ENCODE measurements around the gene PYGL. TPM values are rescaled to one million over a fixed set of nuclear protein-coding genes. Genes with fewer than 3 reads are reported as not detected.
"Not testable (repeated sequence)": the region's sequence is repeated elsewhere in the genome, so short reads cannot be mapped to it uniquely, and the experiment has no call there.

PYGL gene
- total RNA-seq, 1 experiment from 2014 or later, result 61.2 TPM

DNA sequence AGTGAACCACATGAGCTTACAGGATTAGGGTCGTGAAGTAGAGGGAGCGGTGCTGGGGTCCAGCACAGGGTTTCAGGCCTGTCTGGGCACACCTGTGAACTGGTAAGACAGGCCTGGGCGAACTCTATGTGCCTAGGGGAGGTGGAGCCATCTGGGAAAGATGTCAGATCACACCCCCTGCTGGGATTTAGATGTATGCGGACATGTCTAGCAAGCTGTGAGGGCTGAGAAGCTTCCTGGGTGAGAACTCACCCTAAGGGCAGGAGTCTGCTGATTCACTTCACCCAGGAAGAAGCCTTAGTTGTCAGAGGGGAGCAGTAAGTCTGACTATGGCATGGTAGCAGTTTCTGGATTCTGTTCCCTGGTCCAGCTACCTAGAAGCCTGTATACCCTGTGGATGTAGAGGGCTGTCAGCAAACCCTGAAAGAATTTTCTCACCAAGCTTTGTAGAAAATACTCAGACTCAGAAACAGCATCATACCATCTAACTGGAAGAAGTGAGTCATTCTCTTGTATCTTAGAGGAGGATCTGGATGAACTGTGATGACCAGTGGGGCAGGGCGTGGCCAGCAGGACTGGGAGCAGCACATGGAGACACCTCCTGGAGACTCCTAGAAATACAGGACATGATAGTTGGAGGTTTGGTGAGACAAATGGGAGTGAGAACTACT, 11.2 kb upstream of the PYGL start:
- peak; percentile 94 for DNase-seq (ENCODE audit: low spot score)

DNA sequence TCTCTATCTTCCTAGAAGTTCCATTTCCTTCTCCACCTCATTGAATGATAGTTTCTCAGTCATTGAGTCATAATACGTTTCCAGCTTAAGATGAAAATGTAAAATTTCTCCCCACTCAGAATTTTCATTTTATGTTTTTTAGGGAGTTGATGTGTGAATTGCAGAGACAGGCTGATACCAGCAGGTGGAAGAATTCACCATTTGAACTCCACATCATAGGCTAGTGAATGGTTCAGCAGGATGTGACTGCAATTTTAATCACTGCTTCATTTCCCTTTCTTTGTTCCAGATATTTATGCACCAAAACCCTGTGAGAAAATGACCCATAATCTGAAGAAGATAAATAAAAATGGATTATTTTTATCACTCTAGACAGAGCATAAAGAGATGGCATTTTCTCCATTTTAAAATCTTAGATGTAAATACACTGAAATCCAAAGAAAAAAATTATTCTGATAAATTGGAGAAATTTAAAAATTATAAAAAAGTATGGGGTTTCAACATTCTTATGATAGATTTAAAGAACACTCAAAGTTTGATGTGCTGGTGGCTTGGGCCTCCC, 10.6 kb upstream of the PYGL start:
- peak; percentile 50 for DNase-seq (ENCODE audit: low spot score)

DNA sequence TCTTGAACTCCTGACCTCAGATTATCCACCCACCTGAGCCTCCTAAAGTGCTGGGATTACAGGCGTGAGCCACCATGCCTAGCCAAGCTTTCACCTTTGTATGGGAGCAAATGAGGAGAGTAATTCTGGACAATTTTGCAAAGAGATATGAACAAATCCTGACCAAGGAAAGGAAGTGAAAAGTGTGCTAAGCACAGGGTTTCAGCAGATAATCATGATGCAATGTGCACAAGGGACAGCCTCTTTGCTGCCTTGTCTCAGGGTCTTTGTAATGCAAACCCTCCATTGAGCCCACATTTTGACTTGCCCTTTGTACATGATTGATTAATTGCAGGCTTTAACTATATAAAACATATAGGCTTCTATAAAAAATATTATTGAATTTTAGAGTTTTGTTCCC, 9.2 kb upstream of the PYGL start:
- DNase-seq (ENCODE audit: low spot score), result no peak

DNA sequence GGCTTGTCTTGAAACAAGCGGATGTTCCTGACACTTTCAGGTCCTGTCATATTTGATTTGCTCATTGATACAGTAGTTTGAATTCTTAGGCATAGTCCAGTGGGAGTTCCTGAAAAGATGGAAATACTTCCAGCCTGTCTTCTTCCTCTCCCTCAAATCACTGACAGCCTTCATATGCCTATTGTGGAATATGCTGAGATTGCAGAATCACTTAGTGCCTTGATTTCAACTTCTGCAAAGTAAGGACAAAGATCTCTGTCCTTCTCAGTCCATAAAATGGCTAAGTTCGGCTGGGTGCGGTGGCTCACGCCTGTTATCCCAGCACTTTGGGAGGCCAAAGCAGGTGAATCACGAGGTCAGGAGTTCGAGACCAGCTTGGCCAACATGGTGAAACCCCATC, 6.7 kb upstream of the PYGL start:
- no peak for DNase-seq (ENCODE audit: low spot score)

DNA sequence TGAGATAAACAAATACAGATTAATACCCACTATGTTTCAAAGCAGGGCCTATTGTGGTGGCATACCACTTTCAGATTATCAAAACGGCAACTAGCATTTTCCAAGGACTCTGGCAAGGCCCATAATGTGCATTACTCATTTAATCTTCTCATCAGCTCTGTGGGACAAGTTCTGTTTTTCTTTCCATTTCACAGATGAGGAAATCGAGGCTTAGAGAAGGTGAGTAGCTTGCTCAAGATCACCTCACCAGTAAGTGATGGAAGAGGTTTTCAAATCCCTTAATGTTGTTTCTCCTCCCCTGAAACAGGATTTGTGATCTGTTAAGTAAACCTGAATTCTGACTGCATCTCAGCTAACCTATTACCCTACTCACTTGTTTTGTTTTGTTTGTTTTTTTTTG, 3.9 kb upstream of the PYGL start:
- DNase-seq (ENCODE audit: low spot score), result no peak

DNA sequence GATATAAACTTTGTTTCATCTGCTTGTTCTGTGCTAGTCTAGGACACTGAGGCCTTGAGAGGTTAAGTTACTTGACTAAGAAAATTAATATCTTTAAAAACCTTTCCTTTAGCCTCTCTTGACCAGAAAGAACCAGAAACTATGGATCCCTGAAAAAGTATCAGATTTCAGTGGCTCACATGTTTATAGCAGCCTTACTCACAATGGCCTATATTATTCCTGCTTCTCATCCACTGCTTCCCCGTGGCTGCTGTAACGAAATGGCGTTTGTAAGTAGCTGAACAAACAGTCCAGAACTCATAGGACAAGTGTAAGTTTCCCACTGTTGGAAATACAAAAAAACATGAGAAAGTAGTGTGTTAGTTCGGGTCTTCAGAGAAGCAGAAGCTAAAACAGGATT, 3.2 kb upstream of the PYGL start:
- DNase-seq (ENCODE audit: low spot score), result no peak

DNA sequence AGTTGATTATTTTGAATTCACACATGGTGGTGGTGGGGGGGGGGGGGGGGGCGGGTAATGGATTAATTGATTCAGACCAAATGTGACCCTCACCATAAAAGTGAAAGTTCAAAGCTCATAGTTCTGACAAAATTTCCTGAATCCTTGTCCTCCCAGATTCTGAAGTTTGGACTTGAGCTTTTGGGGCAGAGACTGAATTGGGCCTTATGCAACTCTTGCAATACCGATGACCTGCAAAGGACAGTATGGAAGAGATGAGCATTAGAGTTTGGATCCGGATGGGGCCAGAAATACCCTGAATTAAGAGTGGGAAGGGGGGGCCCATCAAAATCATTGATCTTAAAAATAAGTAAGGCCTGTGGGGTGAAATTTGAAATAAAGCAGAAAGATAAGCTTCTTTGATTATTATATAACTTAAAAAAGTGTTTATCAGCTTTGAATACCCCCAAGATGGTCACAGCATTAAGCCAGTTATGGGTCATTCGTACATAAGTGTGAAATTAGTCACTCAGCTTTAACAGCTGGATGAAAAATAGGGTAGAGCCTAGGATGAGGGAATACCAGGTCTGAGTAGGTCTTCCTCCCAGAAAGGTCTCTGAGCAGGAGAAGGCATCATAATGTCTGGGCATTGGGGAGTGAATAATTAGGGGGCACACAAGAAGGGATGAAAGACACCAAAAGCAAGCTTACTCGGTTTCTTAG, 2.1 kb upstream of the PYGL start:
- no peak for DNase-seq (ENCODE audit: low spot score)

DNA sequence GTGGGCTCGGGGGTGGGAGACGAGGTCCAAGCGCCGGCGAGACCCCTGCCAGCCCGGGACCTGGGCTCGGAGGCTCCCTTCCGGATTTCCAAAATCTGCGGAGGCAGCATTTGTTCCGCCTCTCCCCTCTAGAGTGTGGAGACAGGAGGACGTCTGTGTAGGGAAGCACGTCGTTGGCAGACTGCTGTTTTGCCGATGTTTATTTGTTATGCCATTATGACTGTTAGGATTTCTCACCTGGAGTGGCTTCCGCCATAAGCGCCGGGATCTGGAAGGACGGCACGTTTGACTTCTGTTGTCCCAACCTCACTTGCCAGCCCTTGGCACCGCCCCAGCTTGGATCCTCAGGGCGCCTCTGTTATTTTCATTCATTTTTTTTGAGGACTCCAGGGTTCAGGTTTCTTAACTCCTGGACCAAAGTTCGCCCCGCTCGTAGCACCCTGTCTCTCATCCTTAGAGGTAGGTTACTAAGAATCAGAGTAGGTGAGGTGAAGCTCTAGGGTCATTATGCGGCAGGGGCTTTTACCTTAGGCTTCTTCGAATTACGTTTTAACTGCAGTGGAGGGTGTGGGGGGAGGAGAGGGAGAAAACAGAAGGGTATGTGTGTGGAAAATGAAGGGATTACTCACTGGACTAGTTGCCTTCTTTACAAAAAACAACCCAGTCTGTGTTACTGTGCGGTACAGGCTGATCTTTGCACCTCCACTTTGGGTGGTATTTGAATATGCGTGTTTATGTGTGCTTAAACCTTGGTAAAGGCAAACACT, 547 bp upstream of the PYGL start:
- no peak for DNase-seq (ENCODE audit: low spot score)

DNA sequence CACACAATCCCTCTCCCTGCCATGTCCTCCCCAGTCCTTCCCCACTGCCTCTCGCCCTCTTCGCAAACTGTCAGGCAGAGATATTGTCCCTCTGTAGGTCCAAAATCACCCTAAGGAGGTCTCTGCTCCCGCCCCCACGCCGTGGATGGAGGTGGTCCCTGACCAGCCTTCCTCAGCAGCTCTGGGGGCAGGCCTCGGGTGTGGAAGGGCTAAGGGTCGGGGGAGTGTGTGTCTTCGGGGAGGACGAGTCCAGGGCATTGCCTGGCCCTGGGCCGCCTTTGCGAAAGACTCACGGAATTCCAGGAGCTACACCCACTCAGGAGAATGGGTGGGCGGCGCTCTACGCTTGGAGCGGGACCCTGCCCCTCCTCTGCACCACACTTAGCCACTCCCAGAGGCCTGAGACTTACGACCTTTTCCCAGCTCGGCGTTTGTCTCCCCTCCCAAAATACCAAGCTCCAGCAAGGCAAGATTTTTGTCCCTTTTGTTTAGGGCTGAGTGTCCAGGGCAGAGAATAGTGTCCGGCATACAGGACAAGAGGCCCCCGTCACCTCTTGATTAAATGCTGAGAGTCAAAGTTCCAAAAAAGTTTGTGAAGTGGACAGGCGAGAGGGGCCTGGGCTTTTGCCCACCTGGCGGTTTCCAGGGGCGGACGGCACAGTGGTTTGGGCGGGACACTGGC, 881 bp downstream of the PYGL start:
- no peak for DNase-seq (ENCODE audit: low spot score)

DNA sequence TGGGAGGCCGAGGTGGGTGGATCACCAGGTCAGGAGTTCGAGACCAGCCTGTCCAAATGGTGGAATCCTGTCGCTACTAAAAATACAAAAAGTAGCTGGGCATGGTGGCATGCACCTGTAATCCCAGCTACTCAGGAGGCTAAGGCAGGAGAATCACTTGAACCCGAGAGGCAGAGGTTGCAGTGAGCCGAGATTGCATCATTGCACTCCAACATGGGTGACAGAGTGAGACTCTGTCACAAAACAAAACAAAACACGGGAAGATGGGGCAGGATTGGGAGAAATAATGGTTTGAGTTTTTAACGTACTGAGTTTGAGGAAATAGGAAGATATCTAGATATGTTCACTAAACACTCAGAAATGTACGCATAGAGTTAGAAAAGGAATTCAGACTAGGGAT, 2.6 kb downstream of the PYGL start:
- not testable (repeated sequence) for DNase-seq (ENCODE audit: low spot score)

DNA sequence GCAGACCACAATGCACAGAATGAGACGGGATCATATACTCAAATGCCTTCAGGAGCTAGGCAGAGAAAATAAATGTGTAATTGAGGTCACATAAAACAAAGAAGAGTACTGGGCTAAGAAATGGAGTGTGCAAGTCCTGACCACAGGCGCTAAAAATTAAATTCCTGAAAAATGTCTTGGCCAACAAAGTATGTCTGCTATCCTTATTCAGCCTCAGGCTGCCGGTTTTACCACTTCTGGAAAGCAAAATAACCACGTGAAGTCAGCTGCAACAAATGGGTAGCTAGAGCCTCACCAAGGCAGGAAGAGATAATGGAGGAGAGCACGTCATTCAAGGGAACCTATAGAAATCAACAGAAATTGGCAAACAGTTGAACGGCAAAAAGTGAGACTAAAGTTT, 3.1 kb downstream of the PYGL start:
- DNase-seq (ENCODE audit: low spot score), result no peak

DNA sequence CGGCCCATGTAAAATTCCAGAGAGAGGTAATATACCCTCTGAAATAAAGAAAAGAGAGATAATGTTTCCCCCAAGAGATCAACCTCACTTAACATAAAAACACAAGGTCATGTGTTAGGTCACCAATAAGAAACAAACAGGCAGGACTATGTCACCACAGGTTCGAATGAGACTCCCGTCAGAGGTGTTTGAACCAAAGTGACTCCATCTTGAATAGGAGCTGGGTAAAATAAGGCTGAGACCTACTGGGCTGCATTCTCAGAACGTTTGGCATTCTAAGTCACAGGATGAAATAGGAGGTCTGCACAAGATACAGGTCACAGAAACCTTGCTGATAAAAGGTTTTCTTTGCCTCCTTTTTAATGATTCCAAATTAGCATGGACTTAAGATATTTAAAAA, 6.5 kb downstream of the PYGL start:
- DNase-seq (ENCODE audit: low spot score), result no peak

DNA sequence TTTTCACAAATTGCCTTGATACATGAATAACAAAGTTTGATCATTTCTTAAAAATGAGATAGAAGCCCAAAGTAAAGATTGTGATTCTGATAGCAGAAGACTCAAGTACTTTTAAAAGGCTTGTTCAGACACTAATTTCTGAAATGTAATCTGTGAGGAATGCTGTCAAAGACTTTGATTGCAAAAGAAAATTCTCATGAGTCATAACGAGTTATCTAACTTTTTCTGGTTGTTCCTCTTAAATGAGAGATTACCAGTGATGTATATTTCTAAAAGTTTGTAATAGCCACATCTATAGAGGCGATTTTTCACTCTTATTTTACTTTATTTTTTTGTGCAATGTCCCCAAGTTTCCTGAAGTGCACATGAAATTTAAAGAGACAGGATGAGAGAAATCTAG, 7.0 kb downstream of the PYGL start:
- peak; percentile 30 for DNase-seq (ENCODE audit: low spot score)

DNA sequence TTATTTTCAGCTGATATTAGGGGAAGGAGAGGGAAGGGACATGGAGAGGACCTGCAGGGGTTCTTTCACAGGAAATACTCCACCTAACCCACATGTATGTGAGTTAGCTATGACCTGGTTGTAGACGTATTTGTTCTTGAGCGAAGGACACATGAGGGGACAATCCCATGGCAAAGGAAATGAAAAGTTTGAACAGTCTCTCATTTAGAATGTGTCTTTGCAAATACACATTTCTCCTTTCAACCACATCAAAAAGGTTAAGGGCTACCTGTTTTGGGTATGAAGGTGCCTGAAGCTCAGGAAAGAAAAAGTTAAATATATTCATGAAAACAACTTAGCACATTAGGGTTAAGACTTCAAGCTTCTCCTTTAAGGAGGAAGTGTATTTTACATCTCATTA, 7.4 kb downstream of the PYGL start:
- no peak for DNase-seq (ENCODE audit: low spot score)

DNA sequence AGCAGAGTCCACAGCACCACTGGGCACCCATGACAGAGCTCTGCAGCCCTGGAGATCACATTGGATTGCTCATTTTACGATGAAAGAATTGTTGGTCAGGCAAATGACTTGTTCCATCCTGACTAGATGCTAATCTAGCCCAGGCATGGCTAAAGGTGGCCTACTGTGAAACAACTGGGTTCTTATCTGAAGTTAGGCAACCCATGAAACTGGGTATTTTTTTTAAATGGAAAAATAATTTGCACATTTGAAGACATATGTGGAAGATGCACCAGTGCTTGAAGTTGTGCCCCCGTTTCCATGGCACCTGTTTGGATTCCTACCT, 8.3 kb downstream of the PYGL start:
- DNase-seq (ENCODE audit: low spot score), result no peak

DNA sequence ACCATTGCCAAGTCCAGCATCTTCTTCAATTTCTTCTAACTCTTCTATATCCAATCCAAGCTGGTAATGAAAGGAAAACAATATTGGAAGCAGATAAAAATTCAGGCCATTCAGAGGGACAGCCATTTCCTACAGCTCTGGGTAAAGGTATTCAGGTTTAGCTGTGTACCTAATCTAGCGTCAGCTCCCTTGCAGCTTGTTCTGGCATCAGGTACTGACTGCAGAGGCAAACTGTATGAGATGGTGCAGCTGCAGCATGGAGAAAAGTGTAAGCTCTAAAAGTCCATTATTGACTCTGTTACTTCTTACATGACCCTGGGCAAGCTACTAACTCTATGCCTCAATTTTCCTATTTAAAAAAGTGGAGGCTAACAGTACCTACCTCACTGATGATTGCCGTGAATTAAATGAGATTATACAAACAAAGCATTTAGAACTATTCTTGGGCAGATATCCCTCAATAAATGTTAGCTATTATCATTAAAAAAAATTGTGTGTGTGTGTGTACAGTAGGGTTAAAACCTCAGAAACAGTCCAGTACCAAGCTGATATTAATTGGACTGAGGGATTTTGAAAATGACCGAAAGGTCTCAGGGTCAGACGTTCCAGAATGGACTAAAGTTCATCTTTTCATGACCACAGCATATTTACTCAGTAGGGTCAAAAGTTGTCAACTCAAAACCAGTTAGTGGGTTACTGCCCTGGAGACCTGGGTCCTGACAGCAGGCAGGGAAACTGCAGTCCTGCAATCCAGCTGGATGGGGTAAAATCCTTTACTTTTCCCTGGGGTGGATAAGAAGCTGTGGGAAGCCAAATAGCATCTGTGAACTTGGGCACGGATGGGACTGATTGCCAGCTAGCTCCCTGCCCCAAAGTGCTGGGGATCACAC, 8.9 kb downstream of the PYGL start:
- DNase-seq (ENCODE audit: low spot score), result no peak

DNA sequence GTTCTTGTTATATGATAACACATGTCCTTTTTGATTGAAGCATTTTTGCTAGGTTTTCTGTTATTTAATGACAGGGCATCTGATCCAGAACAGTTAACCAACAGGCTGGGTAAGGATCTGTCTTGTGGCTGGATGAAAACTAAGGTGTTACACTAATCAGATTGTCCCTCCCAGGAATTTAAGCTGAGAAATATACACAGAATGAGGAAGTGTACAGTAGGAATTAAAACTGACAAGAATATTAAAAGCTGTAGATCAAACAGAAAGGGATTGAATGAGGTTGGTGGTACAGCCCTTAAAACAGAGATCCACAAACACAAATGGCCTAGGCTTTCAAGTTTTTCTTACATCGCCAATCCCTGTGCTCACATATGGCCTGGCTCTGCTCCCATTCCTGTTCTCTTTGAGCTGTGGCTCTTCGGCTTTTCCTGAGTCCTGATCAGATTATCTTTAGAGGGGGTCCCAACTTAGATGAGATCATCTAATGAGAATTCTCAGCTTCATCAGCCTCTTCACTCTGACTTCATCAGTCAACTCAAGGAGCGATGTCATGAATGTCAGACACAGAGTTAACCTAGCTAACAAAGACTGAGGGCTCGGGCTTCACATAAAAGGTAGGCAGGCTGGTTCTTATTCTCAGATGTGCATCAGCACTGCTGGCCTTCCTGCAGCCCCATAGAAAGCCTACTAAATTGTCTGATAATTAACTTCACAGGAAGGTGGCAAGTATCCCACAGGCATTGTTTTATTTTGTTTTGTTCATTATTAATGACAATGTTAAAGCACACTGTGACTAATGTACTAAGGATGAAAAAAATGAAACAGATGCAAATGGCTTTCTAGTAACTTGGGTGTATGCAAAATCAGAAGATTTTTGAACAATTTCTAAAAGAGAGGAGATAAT, 11.4 kb downstream of the PYGL start:
- no peak for DNase-seq (ENCODE audit: low spot score)

DNA sequence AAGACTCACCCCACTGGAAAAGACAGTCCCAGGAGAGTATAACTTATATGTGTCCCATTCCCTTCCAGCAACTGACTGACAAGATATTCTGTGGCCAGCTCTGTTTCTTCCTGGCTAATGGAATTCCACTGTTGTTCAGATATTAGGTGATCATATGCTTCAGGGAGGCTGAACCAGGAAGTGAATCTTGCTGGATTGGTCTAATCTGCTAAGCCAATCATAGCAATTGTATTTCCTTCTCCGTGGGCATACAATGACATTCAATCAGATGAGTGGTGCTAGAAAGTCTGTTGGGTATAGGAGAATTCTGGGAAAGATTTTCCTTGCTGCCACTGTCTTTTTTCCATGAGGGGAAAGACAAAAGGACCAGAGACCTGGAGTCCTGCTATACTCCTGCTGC, 12.1 kb downstream of the PYGL start:
- DNase-seq (ENCODE audit: low spot score), result no peak

DNA sequence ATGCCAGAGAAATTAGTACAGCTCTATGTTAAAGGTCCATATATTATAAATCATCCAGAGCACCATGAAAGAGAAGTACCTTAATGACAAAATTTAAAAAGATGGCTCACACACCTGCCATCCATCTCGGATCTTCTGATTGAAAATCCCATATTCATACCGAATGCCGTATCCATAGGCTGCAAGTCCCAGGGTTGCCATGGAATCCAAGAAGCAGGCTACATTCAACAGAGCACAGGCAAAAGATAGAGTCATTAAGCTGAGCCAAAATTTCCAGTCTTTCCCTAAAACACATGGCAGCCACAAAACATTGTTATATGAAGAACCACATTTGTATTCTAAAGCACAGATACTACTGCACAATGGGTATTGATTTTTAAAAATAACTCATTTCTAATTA, 12.7 kb downstream of the PYGL start:
- no peak for DNase-seq (ENCODE audit: low spot score)

DNA sequence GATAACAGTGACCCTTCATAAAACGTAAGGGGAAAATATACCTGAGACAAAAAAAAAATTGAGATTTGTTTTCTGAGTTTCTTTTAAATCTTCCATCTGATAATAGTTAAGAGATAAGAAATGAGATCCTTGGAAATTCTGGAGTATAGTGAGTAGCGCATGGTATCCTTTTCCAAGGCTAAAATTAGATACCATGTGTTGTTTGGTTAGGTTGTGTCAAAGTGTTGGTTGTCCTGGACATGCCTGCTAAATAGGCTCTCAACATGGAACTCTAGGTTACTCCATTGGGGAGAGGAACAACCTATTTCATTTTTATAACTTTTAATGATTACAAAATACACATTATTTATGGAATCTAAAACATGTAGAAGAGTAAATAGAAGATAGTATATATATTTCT, 14.8 kb downstream of the PYGL start:
- DNase-seq (ENCODE audit: low spot score), result no peak

All from A172 (cell line).